Neuron (in vitro differentiated cells): ENCODE results near the gene SLC25A14.
"Not testable (repeated sequence)": the region's sequence is repeated elsewhere in the genome, so short reads cannot be mapped to it uniquely, and the experiment has no call there.

ENCODE experiments used
- H2AFZ ChIP-seq: one replicate; pipeline ENCODE4 v1.6.1; 2013; ENCODE audit warnings: low read depth, mild to moderate bottlenecking, inconsistent platforms, low read length, moderate library complexity
- H3K27me3 ChIP-seq: one replicate; pipeline ENCODE4 v1.6.1; 2013; ENCODE audit warnings: low read length; ENCODE audit not compliant: insufficient read depth
- H3K36me3 ChIP-seq: one replicate; pipeline ENCODE4 v1.6.1; 2013; ENCODE audit warnings: low read length; ENCODE audit not compliant: insufficient read depth
- H3K4me1 ChIP-seq: one replicate; pipeline ENCODE4 v1.6.1; 2013; ENCODE audit warnings: low read length; ENCODE audit not compliant: insufficient read depth
- H3K4me3 ChIP-seq: 2 replicates; pipeline ENCODE4 v1.5.1; 2013; ENCODE audit warnings: mild to moderate bottlenecking, low read length, moderate library complexity
- H3K9me3 ChIP-seq: one replicate; pipeline ENCODE4 v1.6.1; 2013; ENCODE audit warnings: low read length

Gene SLC25A14

GRCh38 chrX:130339408-130340222 is at the start of gene SLC25A14:
TSS of gene SLC25A14 (plus strand) at chrX:130339919. CDS start at chrX:130340279, 360 bp downstream.
- Histone ChIP-seq H3K4me1 (peaks cover 4% of the 10 kb centered on the region), H3K4me3 (peak within 1 kb of the TSS; percentile 73), H3K9me3 (no peaks in the 10 kb centered on the region), H2AFZ (peak within 1 kb of the TSS; percentile 99), H3K36me3 (no peaks in the 10 kb centered on the region), H3K27me3 (no peaks in the 10 kb centered on the region)

- Histone ChIP-seq H3K9me3 (no peaks in the 10 kb centered on the region), H2AFZ (no peak overlapping the region), H3K27me3 (no peaks in the 10 kb centered on the region), H3K4me3 (no peak overlapping the region), H3K4me1 (peaks cover 2% of the 10 kb centered on the region), H3K36me3 (no peaks in the 10 kb centered on the region)
These were observed 44.0 kb upstream of the SLC25A14 start for GRCh38 chrX:130295519-130296296.

- no peaks in the 10 kb centered on the region for H3K27me3 ChIP-seq
- H3K36me3 ChIP-seq = no peaks in the 10 kb centered on the region
- H3K4me1 ChIP-seq = no peaks in the 10 kb centered on the region
- no peak overlapping the region for H3K4me3 ChIP-seq
- no peak overlapping the region for H2AFZ ChIP-seq
- no peaks in the 10 kb centered on the region for H3K9me3 ChIP-seq
These were observed 43.4 kb upstream of the SLC25A14 start for GRCh38 chrX:130296297-130296678.

- Histone ChIP-seq H3K36me3 (no peaks in the 10 kb centered on the region), H3K4me3 (no peak overlapping the region), H2AFZ (no peak overlapping the region), H3K4me1 (no peaks in the 10 kb centered on the region), H3K9me3 (no peaks in the 10 kb centered on the region), H3K27me3 (no peaks in the 10 kb centered on the region)
These were observed 43.0 kb upstream of the SLC25A14 start for GRCh38 chrX:130296743-130297142.

GRCh38 chrX:130299279-130300009 is 40.3 kb upstream of the SLC25A14 start:
- Histone ChIP-seq H3K36me3 (no peaks in the 10 kb centered on the region), H3K9me3 (no peaks in the 10 kb centered on the region), H2AFZ (no peak overlapping the region), H3K4me3 (no peak overlapping the region), H3K4me1 (no peaks in the 10 kb centered on the region), H3K27me3 (no peaks in the 10 kb centered on the region)

GRCh38 chrX:130300010-130300282 is 39.8 kb upstream of the SLC25A14 start:
- H3K27me3 ChIP-seq = no peaks in the 10 kb centered on the region
- no peaks in the 10 kb centered on the region for H3K4me1 ChIP-seq
- H3K4me3 ChIP-seq = no peak overlapping the region
- no peaks in the 10 kb centered on the region for H3K9me3 ChIP-seq
- no peak overlapping the region for H2AFZ ChIP-seq
- no peaks in the 10 kb centered on the region for H3K36me3 ChIP-seq

GRCh38 chrX:130301405-130301804 is 38.3 kb upstream of the SLC25A14 start:
- no peaks in the 10 kb centered on the region for H3K9me3 ChIP-seq
- no peak overlapping the region for H3K4me3 ChIP-seq
- H3K27me3 ChIP-seq = no peaks in the 10 kb centered on the region

GRCh38 chrX:130301977-130302376 is 37.7 kb upstream of the SLC25A14 start:
- Histone ChIP-seq H3K27me3 (no peaks in the 10 kb centered on the region), H3K4me1 (no peaks in the 10 kb centered on the region), H3K36me3 (no peaks in the 10 kb centered on the region), H3K9me3 (no peaks in the 10 kb centered on the region), H2AFZ (no peak overlapping the region), H3K4me3 (no peak overlapping the region)

More at GRCh38 chrX:130301405-130301804, 38.3 kb upstream of the SLC25A14 start:
- Histone ChIP-seq H3K4me1 (no peaks in the 10 kb centered on the region), H3K36me3 (no peaks in the 10 kb centered on the region), H2AFZ (no peak overlapping the region)

GRCh38 chrX:130304587-130305368 is 34.9 kb upstream of the SLC25A14 start:
- H3K9me3 ChIP-seq = no peaks in the 10 kb centered on the region
- no peak overlapping the region for H2AFZ ChIP-seq
- no peaks in the 10 kb centered on the region for H3K36me3 ChIP-seq
- H3K4me1 ChIP-seq = no peaks in the 10 kb centered on the region
- no peaks in the 10 kb centered on the region for H3K27me3 ChIP-seq
- H3K4me3 ChIP-seq = no peak overlapping the region

- H3K9me3 ChIP-seq, H3K36me3 ChIP-seq, H3K4me3 ChIP-seq, H3K4me1 ChIP-seq, H3K27me3 ChIP-seq, H2AFZ ChIP-seq: not testable (repeated sequence)
These were observed 19.8 kb upstream of the SLC25A14 start for GRCh38 chrX:130319886-130320285.

- H3K9me3 ChIP-seq = no peaks in the 10 kb centered on the region
- H3K36me3 ChIP-seq = no peaks in the 10 kb centered on the region
- no peak overlapping the region for H2AFZ ChIP-seq
- no peak overlapping the region for H3K4me3 ChIP-seq
- peaks cover 1% of the 10 kb centered on the region for H3K4me1 ChIP-seq
- no peaks in the 10 kb centered on the region for H3K27me3 ChIP-seq
These were observed 18.2 kb upstream of the SLC25A14 start for GRCh38 chrX:130321550-130321949.

GRCh38 chrX:130330146-130330545 is 9.6 kb upstream of the SLC25A14 start:
- Histone ChIP-seq H3K36me3 (no peaks in the 10 kb centered on the region), H3K9me3 (no peaks in the 10 kb centered on the region), H3K4me1 (peaks cover 4% of the 10 kb centered on the region), H2AFZ (no peak overlapping the region), H3K27me3 (peaks cover 5% of the 10 kb centered on the region), H3K4me3 (no peak overlapping the region)
